PFSK-1 (cell line): ENCODE data around the gene SLC25A25.

Experiments
- FOXP2 ChIP-seq: optimal IDR thresholded peaks from 2 replicates; pipeline ENCODE3; 2011; ENCODE audit warnings: borderline replicate concordance, control low read depth, inconsistent platforms; ENCODE audit not compliant: insufficient read depth; ENCODE audit errors: extremely low read length, extremely low read depth
- POLR2AphosphoS5 ChIP-seq: IDR thresholded peaks from 2 replicates; pipeline ENCODE4 v1.6.1; 2012; ENCODE audit warnings: low read depth, mild to moderate bottlenecking, control low read depth, low read length, moderate library complexity
- REST ChIP-seq, 2 experiments: IDR thresholded peaks; 2 replicates each; pipeline versions ENCODE4 v1.6.1 to v1.8.0; 2011 to 2012; ENCODE audit warnings: low read depth in 2 of 2, low read length in 2 of 2, control low read depth in 1 of 2, inconsistent platforms in 1 of 2, mild to moderate bottlenecking in 1 of 2, moderate library complexity in 1 of 2; ENCODE audit not compliant: insufficient read depth in 1 of 2
- SIN3A ChIP-seq: IDR thresholded peaks from 2 replicates; pipeline ENCODE4 v1.6.1; 2012; ENCODE audit warnings: mild to moderate bottlenecking, low read length, moderate library complexity, borderline replicate concordance; ENCODE audit not compliant: insufficient read depth
- TAF1 ChIP-seq: IDR thresholded peaks from 2 replicates; pipeline ENCODE4 v1.6.1; 2012; ENCODE audit warnings: low read length, control low read depth, borderline replicate concordance; ENCODE audit not compliant: insufficient read depth

Gene SLC25A25

GRCh38 chr9:128142061-128142460, 74.0 kb downstream of the SLC25A25 start:
- no peak for TF ChIP-seq SIN3A
- TF ChIP-seq FOXP2: no peak

- TF ChIP-seq FOXP2: no peak
- no peak for TF ChIP-seq REST (IDR thresholded peaks at IDR 0.05; ENCODE audit: insufficient read depth in 1 of 2, low read depth in 2 of 2, low read length in 2 of 2)
- TF ChIP-seq TAF1: no peak
Measured at GRCh38 chr9:128142596-128142995, 74.6 kb downstream of the SLC25A25 start.

GRCh38 chr9:128143525-128144238, 75.7 kb downstream of the SLC25A25 start:
- TF ChIP-seq FOXP2 (no peak), REST (IDR thresholded peaks at IDR 0.05; ENCODE audit: insufficient read depth in 1 of 2, low read depth in 2 of 2, low read length in 2 of 2) (no peak), TAF1 (no peak), POLR2AphosphoS5 (no peak)

- TF ChIP-seq POLR2AphosphoS5: no peak
Measured at GRCh38 chr9:128144239-128145181, 76.5 kb downstream of the SLC25A25 start.

- no peak for TF ChIP-seq REST (IDR thresholded peaks at IDR 0.05; ENCODE audit: insufficient read depth in 1 of 2, low read depth in 2 of 2, low read length in 2 of 2)
- no peak for TF ChIP-seq SIN3A
- no peak for TF ChIP-seq FOXP2
- no peak for TF ChIP-seq POLR2AphosphoS5
- TF ChIP-seq TAF1: no peak
Measured at GRCh38 chr9:128145536-128145935, 77.5 kb downstream of the SLC25A25 start.

- TF ChIP-seq TAF1 (no peak), FOXP2 (no peak), SIN3A (no peak), REST (IDR thresholded peaks at IDR 0.05; ENCODE audit: insufficient read depth in 1 of 2, low read depth in 2 of 2, low read length in 2 of 2) (no peak)
Measured at GRCh38 chr9:128145951-128146351, 77.9 kb downstream of the SLC25A25 start.
